WTC11 (cell line): Measurements from ENCODE around the gene CRYZL1. TPM values are rescaled to one million over a fixed set of nuclear protein-coding genes. Genes with fewer than 3 reads are reported as not detected.

Experiments used
- ATF1 ChIP-seq: sonication (generic); formaldehyde crosslinking; IDR thresholded peaks from 2 replicates; pipeline ENCODE4 v1.8.1; 2023; ENCODE audit warnings: mild to moderate bottlenecking, moderate library complexity, missing genetic modification reagents
- CREB1 ChIP-seq: sonication (generic); formaldehyde crosslinking; IDR thresholded peaks from 2 replicates; pipeline ENCODE4 v1.8.0; 2023; ENCODE audit warnings: mild to moderate bottlenecking, missing genetic modification reagents
- E2F4 ChIP-seq: sonication (generic); formaldehyde crosslinking; IDR thresholded peaks from 2 replicates; pipeline ENCODE4 v1.8.1; 2022; ENCODE audit warnings: low read depth, mild to moderate bottlenecking, moderate library complexity, missing genetic modification reagents, borderline replicate concordance
- E2F5 ChIP-seq: sonication (generic); formaldehyde crosslinking; IDR thresholded peaks from 2 replicates; pipeline ENCODE4 v1.8.1; 2022; ENCODE audit warnings: mild to moderate bottlenecking, moderate library complexity, missing genetic modification reagents
- ETV6 ChIP-seq: sonication (generic); formaldehyde crosslinking; IDR thresholded peaks from 2 replicates; pipeline ENCODE4 v1.8.1; 2022; ENCODE audit warnings: mild to moderate bottlenecking, missing genetic modification reagents
- FOXP1 ChIP-seq: sonication (generic); formaldehyde crosslinking; IDR thresholded peaks from 2 replicates; pipeline ENCODE4 v1.8.0; 2022; ENCODE audit warnings: missing genetic modification reagents, mild to moderate bottlenecking, moderate library complexity, borderline replicate concordance
- GTF2I ChIP-seq: fragments of 250-450 bp; sonication (Bioruptor Pico); conservative IDR thresholded peaks from 2 replicates; pipeline ENCODE4 v1.4.0; 2021; ENCODE audit warnings: mild to moderate bottlenecking
- JAZF1 ChIP-seq: fragments of 250-450 bp; sonication (Bioruptor Pico); IDR thresholded peaks from 2 replicates; pipeline ENCODE4 v1.9.0; 2021; ENCODE audit warnings: moderate library complexity, mild to moderate bottlenecking, inconsistent platforms
- MXD4 ChIP-seq: fragments of 250-450 bp; sonication (Bioruptor Pico); IDR thresholded peaks from 2 replicates; pipeline ENCODE4 v1.8.0; 2021; ENCODE audit warnings: mild to moderate bottlenecking, moderate library complexity, borderline replicate concordance
- NFATC4 ChIP-seq: fragments of 250-450 bp; sonication (Bioruptor Pico); IDR thresholded peaks from 2 replicates; pipeline ENCODE4 v1.9.0; 2021; ENCODE audit warnings: mild to moderate bottlenecking
- NFE2L1 ChIP-seq: sonication (generic); formaldehyde crosslinking; IDR thresholded peaks from 2 replicates; pipeline ENCODE4 v1.8.1; 2023; ENCODE audit warnings: missing genetic modification reagents
- OVOL2 ChIP-seq: fragments of 250-450 bp; sonication (Bioruptor Pico); IDR thresholded peaks from 2 replicates; pipeline ENCODE4 v1.9.0; 2021; ENCODE audit warnings: mild to moderate bottlenecking, borderline replicate concordance
- PRRX2 ChIP-seq: fragments of 250-450 bp; sonication (Bioruptor Pico); IDR thresholded peaks from 2 replicates; pipeline ENCODE4 v1.8.0; 2021; ENCODE audit warnings: mild to moderate bottlenecking
- RORB ChIP-seq: fragments of 250-450 bp; sonication (Bioruptor Pico); IDR thresholded peaks from 2 replicates; pipeline ENCODE4 v1.9.0; 2021; ENCODE audit warnings: mild to moderate bottlenecking
- SMAD3 ChIP-seq: sonication (generic); formaldehyde crosslinking; IDR thresholded peaks from 2 replicates; pipeline ENCODE4 v1.8.0; 2022; ENCODE audit warnings: missing genetic modification reagents, mild to moderate bottlenecking, borderline replicate concordance
- SOX15 ChIP-seq: fragments of 250-450 bp; sonication (Bioruptor Pico); IDR thresholded peaks from 2 replicates; pipeline ENCODE4 v1.9.0; 2021; ENCODE audit warnings: mild to moderate bottlenecking
- ZBTB43 ChIP-seq: sonication (generic); formaldehyde crosslinking; IDR thresholded peaks from 2 replicates; pipeline ENCODE4 v1.8.1; 2023; ENCODE audit warnings: mild to moderate bottlenecking, missing genetic modification reagents
- ZNF121 ChIP-seq: sonication (generic); formaldehyde crosslinking; IDR thresholded peaks from 2 replicates; pipeline ENCODE4 v1.8.0; 2023; ENCODE audit warnings: missing genetic modification reagents
- ZNF232 ChIP-seq: sonication (generic); formaldehyde crosslinking; IDR thresholded peaks from 2 replicates; pipeline ENCODE4 v1.8.0; 2022; ENCODE audit warnings: mild to moderate bottlenecking, missing genetic modification reagents
- ZNF317 ChIP-seq: sonication (generic); formaldehyde crosslinking; IDR thresholded peaks from 2 replicates; pipeline ENCODE4 v1.8.1; 2023; ENCODE audit warnings: low read depth, mild to moderate bottlenecking, moderate library complexity, missing genetic modification reagents, borderline replicate concordance
- ZNF416 ChIP-seq: fragments of 250-450 bp; sonication (Bioruptor Pico); IDR thresholded peaks from 2 replicates; pipeline ENCODE4 v1.9.0; 2021; ENCODE audit warnings: mild to moderate bottlenecking, inconsistent platforms
- ZNF423 ChIP-seq: fragments of 250-450 bp; sonication (Bioruptor Pico); IDR thresholded peaks from 2 replicates; pipeline ENCODE4 v2.1.2; 2022; ENCODE audit warnings: mild to moderate bottlenecking, moderate library complexity
- total RNA-seq: library from RNA; stranded (reverse); gene quantifications from 3 replicates; pipeline ENCODE4 v1.2.3, GENCODE V29; 2021
- TF ChIP-seq, protein P1 (sequence below): sonication (generic); formaldehyde crosslinking; IDR thresholded peaks from 2 replicates; pipeline ENCODE4 v1.8.1; 2023; ENCODE audit warnings: mild to moderate bottlenecking, missing genetic modification reagents, moderate library complexity
- TF ChIP-seq, protein P2 (sequence below): sonication (generic); formaldehyde crosslinking; IDR thresholded peaks from 2 replicates; pipeline ENCODE4 v1.8.1; 2022; ENCODE audit warnings: low read depth, missing genetic modification reagents, borderline replicate concordance
- TF ChIP-seq, protein P3 (sequence below): fragments of 250-450 bp; sonication (Bioruptor Pico); conservative IDR thresholded peaks from 2 replicates; pipeline ENCODE4 v1.9.0; 2021; ENCODE audit warnings: mild to moderate bottlenecking
- TF ChIP-seq, protein P4 (sequence below): fragments of 250-450 bp; sonication (Bioruptor Pico); IDR thresholded peaks from 2 replicates; pipeline ENCODE4 v1.9.0; 2021; ENCODE audit warnings: mild to moderate bottlenecking, borderline replicate concordance

CRYZL1 gene
- total RNA-seq, 1 experiment from 2014 or later = 21.9 TPM

- no peak for TF ChIP-seq OVOL2 (CRISPR knock-in tag)
- TF ChIP-seq FOXP1 (CRISPR knock-in tag) = no peak; the same call in 1 of the 2 replicates
- no peak for TF ChIP-seq ZNF232 (CRISPR knock-in tag)
- TF ChIP-seq SOX15 (CRISPR knock-in tag) = no peak
- TF ChIP-seq CREB1 (CRISPR knock-in tag) = peak; percentile 53; the same call in 1 of the 2 replicates
- TF ChIP-seq MXD4 (CRISPR knock-in tag) = no peak
- TF ChIP-seq, protein P1, sequence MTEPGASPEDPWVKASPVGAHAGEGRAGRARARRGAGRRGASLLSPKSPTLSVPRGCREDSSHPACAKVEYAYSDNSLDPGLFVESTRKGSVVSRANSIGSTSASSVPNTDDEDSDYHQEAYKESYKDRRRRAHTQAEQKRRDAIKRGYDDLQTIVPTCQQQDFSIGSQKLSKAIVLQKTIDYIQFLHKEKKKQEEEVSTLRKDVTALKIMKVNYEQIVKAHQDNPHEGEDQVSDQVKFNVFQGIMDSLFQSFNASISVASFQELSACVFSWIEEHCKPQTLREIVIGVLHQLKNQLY (CRISPR knock-in tag) = no peak
- no peak for TF ChIP-seq ZNF416 (CRISPR knock-in tag)
- no peak for TF ChIP-seq E2F4
- TF ChIP-seq ATF1 (CRISPR knock-in tag) = no peak
- TF ChIP-seq, protein P2, sequence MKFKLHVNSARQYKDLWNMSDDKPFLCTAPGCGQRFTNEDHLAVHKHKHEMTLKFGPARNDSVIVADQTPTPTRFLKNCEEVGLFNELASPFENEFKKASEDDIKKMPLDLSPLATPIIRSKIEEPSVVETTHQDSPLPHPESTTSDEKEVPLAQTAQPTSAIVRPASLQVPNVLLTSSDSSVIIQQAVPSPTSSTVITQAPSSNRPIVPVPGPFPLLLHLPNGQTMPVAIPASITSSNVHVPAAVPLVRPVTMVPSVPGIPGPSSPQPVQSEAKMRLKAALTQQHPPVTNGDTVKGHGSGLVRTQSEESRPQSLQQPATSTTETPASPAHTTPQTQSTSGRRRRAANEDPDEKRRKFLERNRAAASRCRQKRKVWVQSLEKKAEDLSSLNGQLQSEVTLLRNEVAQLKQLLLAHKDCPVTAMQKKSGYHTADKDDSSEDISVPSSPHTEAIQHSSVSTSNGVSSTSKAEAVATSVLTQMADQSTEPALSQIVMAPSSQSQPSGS (CRISPR knock-in tag) = no peak
- TF ChIP-seq JAZF1 = no peak
- no peak for TF ChIP-seq ZNF121 (CRISPR knock-in tag)
- TF ChIP-seq RORB (CRISPR knock-in tag) = no peak
- TF ChIP-seq ZNF423 (CRISPR knock-in tag) = no peak
- TF ChIP-seq NFE2L1 (CRISPR knock-in tag) = no peak
- TF ChIP-seq SMAD3 (CRISPR knock-in tag) = 0 out of 2 replicates have a peak, but pooled peaks have one; percentile 23
- TF ChIP-seq, protein P3, sequence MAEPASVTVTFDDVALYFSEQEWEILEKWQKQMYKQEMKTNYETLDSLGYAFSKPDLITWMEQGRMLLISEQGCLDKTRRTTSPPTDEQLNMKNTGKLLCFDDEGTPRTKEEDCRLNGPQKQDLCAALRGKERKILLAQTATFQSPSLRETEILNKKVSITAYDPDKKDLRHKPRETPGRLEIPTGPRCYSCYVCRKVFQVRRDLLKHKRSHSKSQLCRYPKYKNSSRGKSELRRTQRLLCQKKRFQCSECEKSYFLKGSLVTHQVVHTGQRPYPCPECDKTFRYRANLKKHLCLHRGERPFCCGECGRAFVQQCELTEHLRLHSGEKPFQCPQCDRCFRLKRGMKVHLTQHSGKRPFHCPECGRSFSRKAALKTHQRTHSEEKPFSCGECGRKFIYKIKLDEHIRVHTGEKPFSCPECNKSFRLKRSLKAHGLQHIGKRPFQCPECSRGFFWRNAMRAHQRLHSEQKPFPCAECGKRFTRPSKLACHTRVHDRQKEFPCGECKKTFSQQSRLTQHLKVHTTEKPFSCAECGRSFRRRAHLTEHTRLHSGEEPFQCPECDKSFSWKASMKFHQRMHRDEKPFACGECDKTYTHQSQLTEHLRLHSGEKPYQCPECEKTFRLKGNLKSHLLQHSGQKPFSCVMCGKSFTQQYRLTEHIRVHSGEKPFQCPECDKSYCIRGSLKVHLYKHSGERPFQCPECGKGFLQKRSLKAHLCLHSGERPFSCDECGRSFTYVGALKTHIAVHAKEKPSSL (CRISPR knock-in tag) = no peak
- TF ChIP-seq ETV6 = no peak
- no peak for TF ChIP-seq NFATC4
- no peak for TF ChIP-seq GTF2I
- no peak for TF ChIP-seq ZBTB43 (CRISPR knock-in tag)
- TF ChIP-seq PRRX2 = no peak
- TF ChIP-seq, protein P4, sequence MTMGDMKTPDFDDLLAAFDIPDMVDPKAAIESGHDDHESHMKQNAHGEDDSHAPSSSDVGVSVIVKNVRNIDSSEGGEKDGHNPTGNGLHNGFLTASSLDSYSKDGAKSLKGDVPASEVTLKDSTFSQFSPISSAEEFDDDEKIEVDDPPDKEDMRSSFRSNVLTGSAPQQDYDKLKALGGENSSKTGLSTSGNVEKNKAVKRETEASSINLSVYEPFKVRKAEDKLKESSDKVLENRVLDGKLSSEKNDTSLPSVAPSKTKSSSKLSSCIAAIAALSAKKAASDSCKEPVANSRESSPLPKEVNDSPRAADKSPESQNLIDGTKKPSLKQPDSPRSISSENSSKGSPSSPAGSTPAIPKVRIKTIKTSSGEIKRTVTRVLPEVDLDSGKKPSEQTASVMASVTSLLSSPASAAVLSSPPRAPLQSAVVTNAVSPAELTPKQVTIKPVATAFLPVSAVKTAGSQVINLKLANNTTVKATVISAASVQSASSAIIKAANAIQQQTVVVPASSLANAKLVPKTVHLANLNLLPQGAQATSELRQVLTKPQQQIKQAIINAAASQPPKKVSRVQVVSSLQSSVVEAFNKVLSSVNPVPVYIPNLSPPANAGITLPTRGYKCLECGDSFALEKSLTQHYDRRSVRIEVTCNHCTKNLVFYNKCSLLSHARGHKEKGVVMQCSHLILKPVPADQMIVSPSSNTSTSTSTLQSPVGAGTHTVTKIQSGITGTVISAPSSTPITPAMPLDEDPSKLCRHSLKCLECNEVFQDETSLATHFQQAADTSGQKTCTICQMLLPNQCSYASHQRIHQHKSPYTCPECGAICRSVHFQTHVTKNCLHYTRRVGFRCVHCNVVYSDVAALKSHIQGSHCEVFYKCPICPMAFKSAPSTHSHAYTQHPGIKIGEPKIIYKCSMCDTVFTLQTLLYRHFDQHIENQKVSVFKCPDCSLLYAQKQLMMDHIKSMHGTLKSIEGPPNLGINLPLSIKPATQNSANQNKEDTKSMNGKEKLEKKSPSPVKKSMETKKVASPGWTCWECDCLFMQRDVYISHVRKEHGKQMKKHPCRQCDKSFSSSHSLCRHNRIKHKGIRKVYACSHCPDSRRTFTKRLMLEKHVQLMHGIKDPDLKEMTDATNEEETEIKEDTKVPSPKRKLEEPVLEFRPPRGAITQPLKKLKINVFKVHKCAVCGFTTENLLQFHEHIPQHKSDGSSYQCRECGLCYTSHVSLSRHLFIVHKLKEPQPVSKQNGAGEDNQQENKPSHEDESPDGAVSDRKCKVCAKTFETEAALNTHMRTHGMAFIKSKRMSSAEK (CRISPR knock-in tag) = no peak
- no peak for TF ChIP-seq ZNF317
- TF ChIP-seq E2F5 (CRISPR knock-in tag) = peak; percentile 89
These were observed 99.5 kb downstream of the CRYZL1 start, which contains the start of gene GART (continued) for GRCh38 chr21:33541756-33542639.
